ENCODE data around the gene RTL9.
"Not testable (repeated sequence)": the region's sequence is repeated elsewhere in the genome, so short reads cannot be mapped to it uniquely, and the experiment has no call there.

RTL9 gene

DNA sequence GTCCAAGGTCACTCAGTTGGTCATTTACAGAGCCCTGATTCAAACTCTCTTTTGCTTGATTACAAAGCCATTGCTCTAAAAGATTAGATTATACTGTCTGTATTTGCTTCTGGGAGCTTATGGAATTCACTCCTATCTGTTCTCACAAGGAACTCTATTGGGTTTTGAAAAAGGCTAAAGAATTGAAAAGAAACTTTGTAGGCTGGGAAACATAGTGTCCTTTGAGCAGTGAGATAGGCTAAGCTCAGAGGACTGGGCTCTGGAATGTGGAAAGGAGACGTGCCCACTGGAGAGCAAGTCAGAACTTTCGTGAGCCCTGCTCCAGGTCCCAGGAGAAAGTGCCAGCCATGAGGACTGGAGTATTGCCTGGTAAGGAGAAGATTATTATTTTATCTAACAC, at the start of gene RTL9:
Gene RTL9, plus strand, starts transcription at position 301 of the 400 bp plus-strand sequence. CDS start 91,770 bp downstream, outside the sequence.
- DNase-seq = no peak

GRCh38 chrX:110310000-110310790, 48.5 kb upstream of the RTL9 start:
- no peak for DNase-seq

DNA sequence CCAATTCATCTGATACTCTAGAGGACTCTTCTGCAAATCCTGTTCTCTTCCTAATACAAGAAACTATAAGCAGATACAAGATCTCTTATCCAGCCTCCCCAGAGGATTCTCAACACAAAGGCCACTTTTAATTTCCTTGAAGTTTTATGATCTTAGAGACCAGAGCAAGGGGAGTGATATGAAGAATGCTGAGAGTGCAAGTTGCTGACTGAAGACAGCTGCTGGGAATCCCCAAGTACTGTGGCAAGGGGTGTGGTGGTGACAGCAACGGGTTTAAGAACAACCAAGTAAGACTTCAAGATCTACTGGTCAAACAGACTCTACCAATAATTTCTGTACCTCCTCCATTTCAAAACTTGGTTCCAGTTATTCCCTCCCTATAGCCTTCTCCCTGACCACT, 47.8 kb upstream of the RTL9 start:
- DNase-seq = peak in 1 of 2 donors; percentile 5

- no peak for DNase-seq
These were observed 47.0 kb upstream of the RTL9 start for GRCh38 chrX:110311437-110312230.

DNA sequence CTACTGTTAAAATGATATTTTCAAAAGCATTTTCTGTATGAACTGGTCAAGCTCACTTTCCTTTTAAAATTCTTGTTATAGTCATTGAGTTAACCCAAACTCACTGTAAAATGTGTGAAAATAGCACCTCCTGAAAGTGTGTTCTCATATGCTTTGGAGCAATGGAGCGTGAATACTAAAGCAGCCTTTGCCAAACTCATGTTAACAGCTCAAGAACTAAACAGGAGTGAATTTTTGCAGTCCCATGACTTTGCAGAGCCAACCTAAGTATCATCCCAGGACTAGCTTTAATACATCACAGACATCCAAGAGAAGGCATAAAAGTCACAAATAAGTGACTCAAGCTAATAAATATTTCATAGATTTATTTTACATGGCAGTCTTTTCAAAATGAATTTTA, 43.1 kb upstream of the RTL9 start:
- DNase-seq = no peak

DNA sequence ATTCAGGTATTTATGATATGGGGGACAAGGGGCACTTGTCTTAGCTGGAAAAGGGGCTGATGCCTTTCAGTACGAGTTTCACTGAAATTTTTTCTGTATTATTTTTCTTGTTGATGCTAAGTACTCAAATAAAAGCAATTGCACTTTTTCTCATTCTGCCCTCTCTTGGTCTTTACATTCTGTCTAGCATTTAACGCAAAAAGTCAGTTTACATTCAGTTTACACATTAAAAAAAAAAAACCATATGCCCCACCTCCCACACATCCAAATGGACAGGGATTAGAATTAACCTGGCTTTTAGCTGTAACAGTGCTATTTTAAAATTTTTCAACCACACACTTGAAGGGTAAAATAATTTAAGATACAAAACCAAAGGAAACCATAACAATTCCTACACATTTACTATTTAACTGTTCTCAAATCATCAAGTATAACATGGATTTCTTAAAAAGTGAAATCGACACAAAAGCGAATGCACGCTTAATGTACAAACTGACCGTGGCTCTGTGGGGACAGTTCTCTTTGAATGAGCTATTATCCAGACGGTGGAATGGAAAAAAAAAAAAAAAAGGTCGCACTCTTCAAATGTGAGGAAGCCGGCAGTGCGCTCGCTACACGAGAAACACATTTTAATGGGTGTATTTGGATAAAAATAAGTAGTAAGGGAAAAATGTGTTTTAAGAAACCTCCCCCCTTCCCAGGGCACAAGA, 42.1 kb upstream of the RTL9 start:
- DNase-seq = no peak

GRCh38 chrX:110317061-110317819, 41.4 kb upstream of the RTL9 start:
- DNase-seq = peak; percentile 8 to 14

GRCh38 chrX:110317820-110318663, 40.6 kb upstream of the RTL9 start, which contains the start of gene AMMECR1:
Gene AMMECR1, minus strand, starts transcription at chrX:110318085. Its CDS starts 14 bp downstream, at chrX:110318071.
- DNase-seq = peak; percentile 52 to 64

DNA sequence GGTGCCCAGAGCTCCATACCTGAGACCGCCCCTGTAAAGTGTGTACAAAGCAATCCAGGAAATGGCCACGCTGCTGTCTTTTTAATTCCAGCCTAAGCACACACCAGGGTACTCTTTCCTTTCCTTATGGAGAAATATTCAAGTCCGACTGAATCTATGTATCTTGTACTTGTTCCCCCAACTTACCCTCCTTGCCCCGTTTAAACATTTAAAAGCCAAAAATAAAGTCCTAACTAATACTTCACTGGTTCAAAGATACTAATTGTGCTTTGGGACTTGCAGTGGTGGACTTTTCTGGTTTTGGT, 40.0 kb upstream of the RTL9 start:
- no peak for DNase-seq

DNA sequence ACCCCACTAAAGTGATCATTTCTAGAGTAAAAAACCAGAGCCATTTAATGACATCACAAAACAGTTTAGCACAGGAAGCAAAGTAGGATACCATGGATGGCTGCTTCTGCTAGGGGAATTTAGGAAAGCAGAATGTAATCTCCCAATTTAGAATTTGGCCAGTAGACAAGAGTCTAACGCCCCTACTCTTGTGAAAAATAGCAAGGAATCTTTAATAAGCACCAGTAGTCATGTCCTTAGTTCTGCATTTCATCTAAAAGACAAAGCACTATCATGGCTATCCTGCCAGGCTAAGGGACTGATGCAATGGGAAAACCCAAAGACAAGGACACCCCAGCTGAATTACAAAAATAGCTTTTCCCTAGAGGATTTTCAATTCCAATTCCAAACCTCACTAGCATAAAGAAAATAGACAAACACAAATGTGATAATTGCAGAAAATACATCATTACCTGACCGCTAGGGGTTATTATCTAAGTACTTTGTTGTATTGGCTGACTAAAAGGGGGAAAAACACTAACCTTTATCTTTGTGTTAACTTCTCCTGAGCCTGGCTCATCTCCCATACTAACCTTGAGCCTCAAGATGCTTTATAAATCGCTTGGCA, 38.2 kb upstream of the RTL9 start:
- DNase-seq = no peak

- DNase-seq = no peak
These were observed 37.6 kb upstream of the RTL9 start for GRCh38 chrX:110321081-110321480.

GRCh38 chrX:110321670-110322069, 37.0 kb upstream of the RTL9 start:
- DNase-seq = no peak

- DNase-seq = no peak
These were observed 36.0 kb upstream of the RTL9 start for GRCh38 chrX:110322603-110323002.

DNA sequence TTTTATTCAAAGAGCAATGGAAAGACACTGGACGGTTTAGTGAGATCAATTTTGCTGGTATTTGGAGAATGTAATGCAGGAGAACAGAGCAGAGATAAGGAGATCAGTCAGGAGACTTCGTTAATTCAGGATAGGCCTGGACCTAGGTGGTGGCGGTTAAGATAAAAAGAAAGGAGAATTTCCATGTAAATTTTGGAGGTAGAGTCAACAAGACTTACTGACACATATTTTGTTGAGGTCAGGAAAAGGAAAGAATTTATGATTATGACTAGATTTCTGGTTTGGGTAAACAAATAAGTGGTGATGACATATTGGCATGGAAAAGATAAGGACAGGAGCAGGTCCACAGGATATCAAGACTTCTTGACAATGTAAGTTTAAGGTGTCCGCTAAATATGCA, 31.9 kb upstream of the RTL9 start:
- no peak for DNase-seq

DNA sequence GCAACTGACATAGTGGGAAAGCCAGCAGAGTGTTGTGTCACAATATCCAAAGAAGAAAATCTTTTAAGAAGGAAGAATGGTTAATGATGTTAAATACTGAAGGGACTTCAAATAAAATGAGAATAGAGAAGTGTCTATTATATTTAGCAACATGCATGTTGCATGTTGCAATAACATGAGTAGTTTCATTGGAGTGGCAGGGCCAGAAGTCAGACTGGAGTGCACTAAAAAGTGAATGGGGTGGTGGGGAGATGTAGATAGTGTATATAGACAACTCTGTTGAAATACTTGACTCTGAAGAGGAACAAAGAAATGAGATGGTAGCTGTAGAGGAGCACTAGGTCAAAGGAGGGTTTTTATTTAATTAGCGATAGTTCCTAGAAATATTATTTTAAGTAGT, 31.3 kb upstream of the RTL9 start:
- no peak for DNase-seq

- DNase-seq = not testable (repeated sequence)
These were observed 30.0 kb upstream of the RTL9 start for GRCh38 chrX:110328613-110329012.

- DNase-seq = no peak
These were observed 27.1 kb upstream of the RTL9 start for GRCh38 chrX:110331444-110332030.

GRCh38 chrX:110333458-110333857, 25.2 kb upstream of the RTL9 start:
- DNase-seq = not testable (repeated sequence)

- no peak for DNase-seq
These were observed 19.7 kb upstream of the RTL9 start for GRCh38 chrX:110338935-110339334.

- no peak for DNase-seq
These were observed 17.2 kb upstream of the RTL9 start for GRCh38 chrX:110341189-110342035.
